Progenitor cell of endocrine pancreas (in vitro differentiated cells): ENCODE data around the gene GRK2. TPM values are rescaled to one million over a fixed set of nuclear protein-coding genes. Genes with fewer than 3 reads are reported as not detected.

Experiments
- DNase-seq: peaks from one replicate; pipeline ENCODE4 v3.0.0; 2021; ENCODE audit warnings: low spot score; ENCODE audit not compliant: unreplicated experiment
- H3K27ac Mint-ChIP-seq: 2 replicates; pipeline ENCODE4 v1.8.0; 2021; ENCODE audit warnings: mild to moderate bottlenecking, moderate library complexity, mixed read lengths
- H3K27me3 Mint-ChIP-seq: 2 replicates; pipeline ENCODE4 v1.8.0; 2021; ENCODE audit warnings: mixed read lengths
- H3K36me3 Mint-ChIP-seq: 2 replicates; pipeline ENCODE4 v1.8.0; 2022; ENCODE audit warnings: mixed read lengths; ENCODE audit not compliant: insufficient read depth
- H3K4me1 Mint-ChIP-seq: 2 replicates; pipeline ENCODE4 v1.8.0; 2021; ENCODE audit warnings: low read depth, mixed read lengths
- H3K4me3 Mint-ChIP-seq: 2 replicates; pipeline ENCODE4 v1.8.0; 2021; ENCODE audit warnings: low read depth, mild to moderate bottlenecking, moderate library complexity, mixed read lengths
- H3K9me3 Mint-ChIP-seq: 2 replicates; pipeline ENCODE4 v1.8.0; 2021; ENCODE audit warnings: low read depth, mixed read lengths
- CTCF ChIP-seq: fragments of 200-600 bp; sonication (generic); IDR thresholded peaks from one replicate; pipeline ENCODE4 v1.5.0; 2021; ENCODE audit warnings: antibody characterized with exemption, mild to moderate bottlenecking; ENCODE audit not compliant: unreplicated experiment
- total RNA-seq: library from RNA; stranded (reverse); gene quantifications from 2 replicates; pipeline ENCODE4 v1.2.1, GENCODE V29; 2021

Gene GRK2
- total RNA-seq, 1 donor from 2014 or later: 53.0 TPM

DNA sequence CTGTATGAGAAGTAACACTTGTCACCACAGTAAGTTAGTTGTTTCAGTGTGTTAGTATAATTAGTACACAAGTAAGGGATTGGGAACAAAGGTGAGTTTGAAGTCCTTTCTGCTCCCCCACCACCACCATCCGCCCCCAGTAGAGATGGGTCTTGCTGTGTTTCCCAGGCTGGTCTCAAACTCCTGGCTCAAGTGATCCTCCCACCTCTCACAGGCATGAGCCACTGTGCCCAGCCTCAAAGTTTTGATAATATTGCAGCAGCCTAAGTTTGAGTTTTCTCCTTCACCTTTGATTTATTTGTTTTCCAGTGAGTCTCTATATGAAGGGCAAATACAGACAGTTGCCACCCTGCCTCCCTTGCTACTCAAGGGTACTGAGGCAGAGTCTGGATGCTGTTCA lies 23.7 kb upstream of the GRK2 start:
- peaks cover 24% of the 10 kb centered on the region for H3K36me3 Mint-ChIP-seq
- no peaks in the 10 kb centered on the region for H3K27me3 Mint-ChIP-seq
- no peak for TF ChIP-seq CTCF
- no peaks in the 10 kb centered on the region for H3K9me3 Mint-ChIP-seq
- peak overlapping the region; percentile 75 for H3K27ac Mint-ChIP-seq
- H3K4me3 Mint-ChIP-seq: peak overlapping the region; percentile 57
- DNase-seq: no peak
- peaks cover 36% of the 10 kb centered on the region for H3K4me1 Mint-ChIP-seq

DNA sequence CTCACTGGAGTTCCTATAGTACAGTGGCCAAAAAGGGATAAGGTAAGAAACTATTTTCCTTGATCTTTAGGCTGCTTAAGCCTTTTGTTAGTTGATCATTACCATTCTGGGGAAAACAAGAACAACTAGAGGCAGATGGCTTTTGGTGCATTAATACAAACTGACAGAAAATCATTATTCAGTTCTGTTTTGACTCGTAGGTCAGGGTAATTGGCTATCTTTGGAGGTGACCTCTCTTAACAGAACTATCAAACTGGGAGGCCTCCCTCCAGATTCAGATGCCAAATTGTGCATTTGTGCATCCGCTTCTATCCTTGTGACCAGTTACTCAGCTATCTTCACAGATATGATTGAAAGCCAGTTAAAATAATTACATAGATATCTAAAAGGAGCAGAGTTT lies 23.2 kb upstream of the GRK2 start:
- peak overlapping the region; percentile 75 for H3K27ac Mint-ChIP-seq
- peaks cover 27% of the 10 kb centered on the region for H3K36me3 Mint-ChIP-seq
- no peak for TF ChIP-seq CTCF
- H3K4me3 Mint-ChIP-seq: peak overlapping the region; percentile 57
- H3K27me3 Mint-ChIP-seq: no peaks in the 10 kb centered on the region
- H3K4me1 Mint-ChIP-seq: peaks cover 36% of the 10 kb centered on the region
- DNase-seq: no peak
- no peaks in the 10 kb centered on the region for H3K9me3 Mint-ChIP-seq

DNA sequence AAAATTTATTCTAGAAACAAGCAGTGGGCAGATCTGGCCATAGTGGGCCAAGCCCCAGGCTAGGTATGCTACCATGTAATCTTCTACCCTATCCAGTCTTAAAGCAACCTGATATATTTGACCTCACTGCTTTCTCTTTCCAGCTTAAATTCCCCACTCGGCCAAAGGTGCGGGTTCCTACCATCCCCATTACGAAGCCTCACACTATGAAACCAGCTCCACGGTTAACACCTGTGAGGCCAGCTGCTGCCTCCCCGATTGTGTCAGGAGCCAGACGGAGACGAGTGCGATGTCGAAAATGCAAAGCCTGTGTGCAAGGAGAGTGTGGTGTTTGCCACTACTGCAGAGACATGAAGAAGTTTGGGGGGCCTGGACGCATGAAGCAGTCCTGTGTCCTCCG lies 21.2 kb upstream of the GRK2 start:
- Mint-ChIP-seq H3K9me3 (no peaks in the 10 kb centered on the region), H3K27ac (no peak overlapping the region), H3K36me3 (peaks cover 42% of the 10 kb centered on the region), H3K27me3 (no peaks in the 10 kb centered on the region), H3K4me3 (no peak overlapping the region), H3K4me1 (peaks cover 25% of the 10 kb centered on the region)
- no peak for DNase-seq
- no peak for TF ChIP-seq CTCF

- no peak for TF ChIP-seq CTCF
- Mint-ChIP-seq H3K36me3 (peaks cover 45% of the 10 kb centered on the region), H3K27ac (peak overlapping the region; percentile 84), H3K27me3 (no peaks in the 10 kb centered on the region), H3K9me3 (no peaks in the 10 kb centered on the region), H3K4me1 (peaks cover 3% of the 10 kb centered on the region), H3K4me3 (no peak overlapping the region)
- DNase-seq: no peak
These were observed 18.2 kb upstream of the GRK2 start for GRCh38 chr11:67247946-67248550.

DNA sequence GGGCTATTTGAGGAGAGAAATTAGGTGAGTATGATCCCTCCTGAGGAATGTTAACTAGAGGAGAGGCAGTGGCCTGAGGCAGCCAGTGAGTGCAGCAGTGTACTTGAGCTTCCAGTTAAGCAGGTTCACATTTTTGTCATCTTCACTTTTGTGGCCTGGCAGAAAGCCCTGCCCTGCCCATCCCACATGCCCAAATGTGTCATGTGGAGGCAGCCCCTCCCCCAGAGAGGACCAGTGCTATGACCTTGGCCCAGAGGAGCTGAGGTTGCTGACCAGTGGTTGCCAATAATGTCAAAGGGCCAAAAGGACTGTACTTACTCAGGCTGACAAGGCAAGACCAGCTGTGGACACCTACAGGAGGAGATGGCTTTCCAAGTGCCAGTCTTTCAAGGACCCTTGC lies 17.6 kb upstream of the GRK2 start:
- no peaks in the 10 kb centered on the region for H3K27me3 Mint-ChIP-seq
- TF ChIP-seq CTCF: no peak
- no peaks in the 10 kb centered on the region for H3K4me1 Mint-ChIP-seq
- no peaks in the 10 kb centered on the region for H3K9me3 Mint-ChIP-seq
- no peak overlapping the region for H3K4me3 Mint-ChIP-seq
- H3K36me3 Mint-ChIP-seq: peaks cover 44% of the 10 kb centered on the region
- DNase-seq: peak; percentile 9
- H3K27ac Mint-ChIP-seq: peak overlapping the region; percentile 84
